ENCODE measurements around the gene FAM72C. TPM values are rescaled to one million over a fixed set of nuclear protein-coding genes. Genes with fewer than 3 reads are reported as not detected.
"Not testable (repeated sequence)": the region's sequence is repeated elsewhere in the genome, so short reads cannot be mapped to it uniquely, and the experiment has no call there.

FAM72C gene
- 0.59 TPM for total RNA-seq

- DNase-seq = not testable (repeated sequence)
Observed at GRCh38 chr1:143971924-143972700, at the start of gene FAM72C. TSS of gene FAM72C (minus strand) at chr1:143971986. CDS start at chr1:143971141, 845 bp downstream.

- not testable (repeated sequence) for DNase-seq
Observed at GRCh38 chr1:144020001-144020738, 48.4 kb upstream of the FAM72C start.

GRCh38 chr1:144019101-144019500, 47.3 kb upstream of the FAM72C start:
- DNase-seq = not testable (repeated sequence)

GRCh38 chr1:144015180-144015966, 43.6 kb upstream of the FAM72C start:
- not testable (repeated sequence) for DNase-seq

GRCh38 chr1:144014528-144014927, 42.7 kb upstream of the FAM72C start:
- DNase-seq = not testable (repeated sequence)

- DNase-seq = not testable (repeated sequence)
Observed at GRCh38 chr1:144014121-144014520, 42.3 kb upstream of the FAM72C start.

- DNase-seq = not testable (repeated sequence)
Observed at GRCh38 chr1:144012168-144012733, 40.5 kb upstream of the FAM72C start.

- DNase-seq = not testable (repeated sequence)
Observed at GRCh38 chr1:144009410-144009809, 37.6 kb upstream of the FAM72C start.

- not testable (repeated sequence) for DNase-seq
Observed at GRCh38 chr1:144004259-144004658, 32.5 kb upstream of the FAM72C start.

- DNase-seq = not testable (repeated sequence)
Observed at GRCh38 chr1:144003306-144004029, 31.7 kb upstream of the FAM72C start.

- DNase-seq = not testable (repeated sequence)
Observed at GRCh38 chr1:144002141-144002881, 30.5 kb upstream of the FAM72C start.

GRCh38 chr1:144001077-144001476, 29.3 kb upstream of the FAM72C start:
- not testable (repeated sequence) for DNase-seq

- DNase-seq = not testable (repeated sequence)
Observed at GRCh38 chr1:143996020-143996419, 24.2 kb upstream of the FAM72C start.

GRCh38 chr1:143993301-143993907, 21.6 kb upstream of the FAM72C start:
- not testable (repeated sequence) for DNase-seq

GRCh38 chr1:143990699-143991098, 18.9 kb upstream of the FAM72C start:
- DNase-seq = not testable (repeated sequence)

- not testable (repeated sequence) for DNase-seq
Observed at GRCh38 chr1:143989719-143990118, 17.9 kb upstream of the FAM72C start.

- not testable (repeated sequence) for DNase-seq
Observed at GRCh38 chr1:143989427-143989712, 17.6 kb upstream of the FAM72C start.

- not testable (repeated sequence) for DNase-seq
Observed at GRCh38 chr1:143988602-143989426, 17.0 kb upstream of the FAM72C start.

- not testable (repeated sequence) for DNase-seq
Observed at GRCh38 chr1:143987868-143988267, 16.1 kb upstream of the FAM72C start.

Measured in skin of body (tissue), 2 donors.